Endothelial cell of umbilical vein (primary cell): ENCODE results near the gene PRXL2B.

Source experiments
- CTCF ChIP-seq, 2 donors: IDR thresholded peaks; 1 replicate in 1 of 2; 2 replicates in 1 of 2; pipeline ENCODE4 v1.5.1; 2011; ENCODE audit warnings: low read length in 2 of 2, mild to moderate bottlenecking in 2 of 2, moderate library complexity in 2 of 2, control low read depth in 1 of 2, inconsistent platforms in 1 of 2, low read depth in 1 of 2; ENCODE audit not compliant: insufficient read depth in 1 of 2; ENCODE audit errors: extremely low read depth in 1 of 2
- POLR2A ChIP-seq: IDR thresholded peaks from 2 replicates; pipeline ENCODE4 v1.6.1; 2012; ENCODE audit warnings: low read depth, mild to moderate bottlenecking, control low read depth, low read length

DNA sequence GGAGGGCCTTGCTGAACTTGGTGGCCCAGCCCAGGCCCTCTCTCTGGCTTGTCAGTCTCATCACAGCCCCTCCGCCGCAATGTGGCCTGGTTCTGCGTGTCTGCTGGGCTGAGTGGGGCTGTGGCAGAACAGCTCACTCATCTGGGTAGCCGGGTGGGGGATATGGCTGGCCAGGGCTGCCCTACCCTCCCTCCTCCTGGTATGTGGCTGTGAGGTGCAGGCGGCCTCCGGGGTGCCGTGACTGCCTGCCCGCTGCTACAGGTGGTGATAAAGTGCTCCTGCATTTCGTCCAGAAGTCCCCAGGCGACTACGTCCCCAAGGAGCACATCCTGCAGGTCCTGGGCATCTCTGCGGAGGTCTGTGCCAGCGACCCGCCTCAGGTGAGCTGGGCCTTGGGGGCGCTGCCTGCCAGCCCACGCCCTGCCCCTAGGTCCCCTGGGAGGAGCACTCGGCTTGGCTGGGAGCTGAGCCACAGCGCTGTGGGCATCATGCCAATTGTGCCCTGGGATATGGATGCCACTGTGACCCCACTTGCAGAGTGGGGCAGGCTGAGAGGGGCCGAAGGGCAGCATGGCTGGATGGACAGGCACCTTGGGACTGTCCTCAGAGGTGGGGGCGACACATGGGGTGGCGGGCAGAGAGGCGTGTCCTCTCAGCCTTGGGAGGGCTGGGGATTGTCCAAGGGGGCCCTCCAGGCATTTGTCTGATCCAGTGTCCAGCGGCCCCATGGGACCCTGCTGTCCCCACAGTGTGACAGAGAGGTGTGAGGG lies 2.3 kb downstream of the PRXL2B start:
- TF ChIP-seq CTCF (IDR thresholded peaks at IDR 0.05; ENCODE audit: extremely low read depth in 1 of 2, insufficient read depth in 1 of 2, low read depth in 1 of 2, low read length in 2 of 2) (no peak), POLR2A (no peak)
